ENCODE data around the gene CPT1B.

DNA sequence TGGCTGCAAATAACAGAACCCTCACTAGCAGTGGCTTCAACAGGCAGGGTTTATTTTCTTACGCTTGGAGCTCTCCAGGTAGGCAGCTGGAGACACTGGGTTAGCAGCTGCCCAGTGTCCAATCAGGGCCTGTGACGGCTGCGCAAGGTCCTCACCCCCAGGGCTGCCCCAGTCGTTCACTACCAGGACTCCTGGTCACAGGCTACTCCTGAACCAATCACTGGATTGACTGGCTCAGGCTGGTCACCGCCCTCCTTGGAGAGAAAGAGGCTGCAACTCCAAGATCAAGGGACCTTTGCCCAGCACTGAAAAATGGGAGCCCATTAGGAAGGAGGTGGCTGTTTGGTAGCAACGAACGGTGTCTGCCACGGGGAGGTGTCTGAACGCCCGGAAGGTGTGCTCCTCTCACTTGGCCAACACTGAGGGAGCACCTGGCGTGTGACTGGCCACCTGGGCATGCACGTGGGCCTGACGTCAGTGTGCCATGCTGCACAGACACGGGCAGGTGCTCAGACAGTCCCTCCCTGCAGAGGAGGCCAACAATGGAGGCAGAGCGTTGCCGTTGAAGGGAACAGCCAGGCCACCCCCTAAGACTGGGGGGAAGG is 44.6 kb upstream of the CPT1B start:
- no peak for TF ChIP-seq POLR2A (IDR thresholded peaks at IDR 0.05; ENCODE audit: low read length)
- TF ChIP-seq GATA1 (IDR thresholded peaks at IDR 0.05; ENCODE audit: low read depth, low read length), result no peak
